Measurements from ENCODE around the gene NLRC3.

NLRC3 gene

GRCh38 chr16:3542601-3543373 lies 34.4 kb downstream of the NLRC3 start:
- no peak for DNase-seq

DNA sequence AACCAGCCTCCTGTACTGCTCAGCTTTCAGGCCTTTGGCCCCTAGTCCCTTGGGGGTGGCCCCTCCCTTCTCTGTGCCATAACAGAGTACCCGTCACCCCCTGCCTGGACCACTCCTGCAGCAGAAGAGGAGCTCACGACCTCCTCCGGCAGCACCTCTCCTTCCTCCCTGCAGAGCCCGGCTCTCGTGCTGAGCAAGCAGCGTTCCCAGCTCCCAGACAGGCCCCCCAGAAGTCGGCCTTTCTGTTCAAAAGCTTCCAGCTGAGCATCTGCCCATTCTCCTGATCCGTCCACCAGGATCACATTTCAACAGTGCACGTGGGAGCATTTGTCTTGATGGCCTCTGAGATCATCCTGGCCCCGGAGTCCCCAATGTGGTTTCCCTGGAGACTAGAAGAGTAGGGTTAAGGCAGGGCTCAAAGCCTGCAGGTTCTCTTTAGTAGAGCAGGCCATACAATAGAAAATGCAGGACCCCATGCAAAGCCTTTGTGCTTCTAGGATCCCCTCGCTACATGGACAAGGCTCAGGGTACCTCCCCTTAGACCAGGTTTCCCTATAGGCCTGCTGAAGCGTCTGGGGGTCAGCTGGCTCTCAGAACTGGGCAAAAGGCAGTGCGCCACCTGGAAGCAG lies 35.6 kb downstream of the NLRC3 start:
- no peak for DNase-seq

DNA sequence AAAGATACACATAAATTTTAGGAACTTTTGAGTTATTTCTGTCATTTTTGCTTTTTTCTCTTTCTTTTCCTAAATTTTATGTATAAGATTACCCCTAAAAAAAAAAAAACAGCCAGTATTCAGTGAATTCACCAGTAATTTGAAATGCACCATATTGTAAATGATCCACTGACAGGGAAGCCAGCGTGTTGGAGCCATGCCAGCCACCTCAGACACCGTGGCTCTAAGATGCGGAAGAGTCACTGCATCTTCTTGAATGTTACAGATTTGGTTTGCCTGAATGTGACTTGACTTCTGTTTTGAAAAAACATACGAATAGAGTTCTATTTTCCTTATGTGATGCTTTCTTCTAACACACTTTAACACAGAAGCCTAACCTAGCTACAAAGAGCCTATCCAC lies 39.0 kb downstream of the NLRC3 start:
- no peak for DNase-seq

DNA sequence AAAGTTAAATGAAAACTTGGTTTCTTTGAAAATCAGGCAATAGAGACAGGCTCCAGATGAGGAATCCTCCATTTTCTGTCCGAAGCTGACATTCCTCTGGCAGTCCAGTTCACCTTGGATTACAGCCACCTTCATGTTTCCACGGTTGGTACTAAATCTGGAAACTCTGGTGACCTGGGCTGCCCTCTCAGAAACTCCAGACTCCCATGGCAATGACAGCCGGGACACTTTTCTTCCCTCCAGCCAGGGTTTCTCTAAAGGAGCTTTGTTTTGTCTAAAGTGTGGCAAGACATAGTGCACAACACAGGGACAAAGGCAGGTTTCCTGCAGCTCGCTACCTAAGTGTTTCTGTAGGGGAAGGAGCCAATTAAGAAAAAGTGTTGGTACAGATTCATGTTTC lies 40.4 kb downstream of the NLRC3 start:
- peak; percentile 42 for DNase-seq

- DNase-seq, result peak; percentile 76
These were observed 40.9 kb downstream of the NLRC3 start for GRCh38 chr16:3536271-3536731.

DNA sequence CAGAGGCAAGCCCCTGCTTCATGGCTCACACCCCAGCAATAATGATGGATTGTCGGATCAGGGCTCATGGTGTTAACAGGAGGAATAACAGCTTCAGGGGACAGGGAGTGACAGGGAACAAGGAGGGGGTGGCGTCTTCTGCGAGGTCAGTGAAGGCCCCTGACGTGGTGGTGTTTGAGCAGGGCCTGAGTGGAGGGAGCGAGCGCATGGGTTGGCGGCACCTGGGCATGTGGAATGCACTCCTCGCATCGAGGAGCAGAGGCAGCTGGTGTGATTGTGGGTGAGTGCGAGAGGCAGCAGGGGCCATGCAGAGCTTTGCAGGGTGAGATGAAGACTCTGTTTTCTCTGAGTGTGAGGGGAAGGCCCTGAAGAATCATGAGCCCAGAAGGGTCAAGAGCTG lies 43.1 kb downstream of the NLRC3 start:
- DNase-seq, result no peak

DNA sequence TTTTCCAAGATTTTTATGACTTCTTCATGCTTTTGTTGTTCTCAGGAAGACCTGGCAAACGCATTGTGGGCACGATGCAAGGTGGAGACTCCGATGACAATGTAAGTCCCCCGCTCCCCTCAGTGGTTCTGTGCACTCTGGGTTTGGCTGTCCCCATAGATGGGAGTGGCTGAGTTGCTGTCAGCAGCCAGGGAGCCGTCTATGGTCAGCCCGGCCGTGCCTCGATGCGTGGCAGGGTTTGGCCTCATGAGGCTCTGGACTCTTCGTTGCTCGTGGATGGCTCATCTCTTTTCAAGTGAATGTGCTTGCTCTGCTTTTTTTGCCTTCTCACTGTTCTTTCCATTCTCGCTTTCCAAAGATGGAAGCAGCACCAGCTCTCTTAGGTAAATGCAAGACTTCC lies 44.5 kb downstream of the NLRC3 start:
- no peak for DNase-seq

- no peak for DNase-seq
These were observed 46.8 kb downstream of the NLRC3 start for GRCh38 chr16:3530371-3530914.

DNA sequence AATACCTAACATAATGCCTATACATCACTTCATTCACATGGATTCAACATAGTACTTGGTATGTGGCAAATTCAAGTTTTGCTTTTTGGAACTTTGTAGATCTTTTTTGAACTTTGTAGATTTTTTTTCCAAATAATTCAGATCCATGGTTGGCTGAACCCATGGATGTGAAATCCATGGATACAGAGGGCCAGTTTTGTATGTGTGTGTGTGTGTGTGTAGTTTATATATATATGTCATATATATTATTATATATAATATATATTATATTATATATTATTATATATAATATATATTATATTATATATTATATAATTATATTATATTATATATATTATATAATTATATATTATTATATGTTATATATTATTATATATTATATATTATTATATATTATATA lies 48.0 kb downstream of the NLRC3 start:
- DNase-seq, result no peak

DNA sequence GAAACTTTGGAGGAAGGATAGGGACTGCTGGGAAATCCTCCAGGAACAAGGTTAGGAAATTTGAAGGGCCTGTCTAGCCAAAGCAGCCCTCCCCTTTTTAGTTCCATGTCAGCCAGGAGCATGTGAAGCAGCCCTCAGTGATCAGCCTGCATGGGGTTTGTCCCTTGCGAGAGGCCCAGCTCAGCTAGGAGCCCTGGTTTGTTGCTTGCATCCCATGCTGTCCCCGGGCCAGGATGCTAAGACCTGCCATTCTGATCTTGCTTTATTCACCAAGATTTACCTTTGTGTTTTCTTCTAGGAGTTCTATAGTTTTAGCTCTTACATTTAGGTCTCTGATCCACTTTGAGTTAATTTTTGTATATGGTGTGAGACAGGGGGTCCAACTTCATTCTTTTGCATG lies 48.8 kb downstream of the NLRC3 start:
- DNase-seq, result no peak

DNA sequence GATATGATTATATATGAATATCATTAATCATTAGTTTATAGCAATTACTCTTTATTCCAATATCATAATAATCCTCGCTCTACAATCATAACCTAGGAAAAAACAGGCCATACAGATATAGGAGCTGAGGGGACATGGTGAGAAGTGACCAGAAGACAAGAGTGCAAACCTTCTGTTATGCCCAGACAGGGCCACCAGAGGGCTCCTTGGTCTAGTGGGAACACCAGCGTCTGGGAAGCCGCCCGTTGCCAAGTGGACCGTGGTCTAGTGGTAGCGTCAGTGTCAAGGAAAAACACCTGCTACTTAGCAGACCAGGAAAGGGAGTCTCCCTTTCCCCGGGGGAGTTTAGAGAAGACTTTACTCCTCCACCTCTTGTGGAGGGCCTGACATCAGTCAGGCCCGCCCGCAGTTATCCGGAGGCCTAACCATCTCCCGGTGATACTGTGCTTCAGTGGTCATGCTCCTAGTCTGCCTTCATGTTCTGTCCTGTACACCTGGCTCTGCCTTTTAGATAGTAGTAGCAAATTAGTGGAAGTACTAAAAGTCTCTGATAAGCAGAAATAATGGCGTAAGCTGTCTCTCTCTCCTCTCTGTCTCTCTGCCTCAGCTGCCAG lies 49.9 kb downstream of the NLRC3 start:
- DNase-seq, result peak; percentile 68

DNA sequence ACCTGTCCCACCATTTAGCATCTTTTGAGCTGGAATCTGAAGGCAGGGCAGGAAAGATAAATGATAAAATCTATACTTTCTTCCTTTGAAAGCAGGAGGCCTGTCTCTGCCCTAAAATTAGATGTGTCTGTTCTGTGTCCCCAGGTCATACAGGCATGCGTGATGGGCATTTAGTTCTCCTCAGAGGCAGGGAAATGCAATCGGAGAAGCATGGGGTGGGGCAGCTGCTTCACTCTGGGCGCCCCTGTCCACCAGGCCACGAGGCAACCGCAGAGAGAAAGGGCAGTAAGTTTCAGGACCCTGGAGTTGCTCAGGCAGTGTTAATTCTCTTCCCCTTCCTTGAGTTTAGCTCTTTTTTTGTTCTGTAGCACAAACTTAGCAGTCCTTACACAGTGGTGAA lies 51.3 kb downstream of the NLRC3 start:
- no peak for DNase-seq

- no peak for DNase-seq
These were observed 53.9 kb downstream of the NLRC3 start for GRCh38 chr16:3523281-3523680.

- DNase-seq, result peak; percentile 63
These were observed 56.4 kb downstream of the NLRC3 start for GRCh38 chr16:3520841-3521240.

DNA sequence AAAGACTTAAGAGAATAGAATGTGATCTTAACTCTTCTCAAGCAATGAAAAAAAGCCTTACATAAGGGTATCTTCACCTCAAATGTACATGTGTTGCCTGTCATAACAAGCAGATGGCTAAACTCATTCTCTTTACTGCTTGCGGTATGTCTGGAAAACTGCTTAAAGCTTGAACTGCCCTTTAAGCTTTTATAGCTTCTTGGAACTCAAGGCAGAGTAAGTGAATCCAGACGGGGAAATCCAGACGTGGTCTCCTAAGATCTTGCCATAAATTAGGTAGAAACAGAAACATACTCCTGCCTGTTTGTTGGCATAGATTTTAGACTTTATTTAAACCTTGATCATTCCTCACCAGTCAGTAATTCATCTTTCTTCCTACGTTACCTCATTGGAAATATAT lies 56.8 kb downstream of the NLRC3 start:
- DNase-seq, result peak; percentile 73

GRCh38 chr16:3519581-3519980 lies 57.6 kb downstream of the NLRC3 start:
- no peak for DNase-seq

- no peak for DNase-seq
These were observed 58.2 kb downstream of the NLRC3 start for GRCh38 chr16:3518986-3519348.

DNA sequence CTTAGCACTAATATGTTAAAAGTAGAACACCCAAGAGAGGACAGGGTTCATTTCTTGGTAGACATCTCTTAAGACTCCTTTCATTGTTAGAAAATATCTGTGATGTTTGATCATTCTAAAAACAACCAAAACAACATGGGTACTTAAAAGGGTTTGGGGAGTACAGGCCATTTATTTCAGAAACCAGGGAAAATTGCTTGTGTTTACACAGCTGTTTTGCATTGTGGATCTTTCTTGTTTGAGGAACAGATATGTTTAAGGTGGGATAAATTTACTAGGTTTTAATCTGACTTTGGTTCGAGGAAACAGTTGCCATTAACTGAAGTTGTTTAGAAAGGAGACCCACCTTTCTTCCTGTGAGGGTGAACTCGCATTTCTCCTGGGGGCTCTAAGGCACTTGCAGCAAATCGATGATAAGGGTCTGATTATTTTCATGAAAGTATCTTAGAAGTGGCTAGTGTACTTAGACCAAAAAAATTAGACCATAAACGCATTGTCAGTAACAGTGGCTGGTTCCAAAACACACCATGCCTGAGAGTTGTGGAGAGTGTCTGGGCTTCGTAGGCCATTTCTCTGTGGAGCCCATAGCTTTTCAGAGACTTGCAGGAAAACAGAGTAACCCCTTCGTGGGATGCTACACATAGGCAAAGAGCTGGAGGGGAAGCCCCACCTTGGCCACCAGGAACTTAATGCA lies 58.8 kb downstream of the NLRC3 start:
- DNase-seq, result no peak

GRCh38 chr16:3515897-3516296 lies 61.3 kb downstream of the NLRC3 start:
- DNase-seq, result no peak

DNA sequence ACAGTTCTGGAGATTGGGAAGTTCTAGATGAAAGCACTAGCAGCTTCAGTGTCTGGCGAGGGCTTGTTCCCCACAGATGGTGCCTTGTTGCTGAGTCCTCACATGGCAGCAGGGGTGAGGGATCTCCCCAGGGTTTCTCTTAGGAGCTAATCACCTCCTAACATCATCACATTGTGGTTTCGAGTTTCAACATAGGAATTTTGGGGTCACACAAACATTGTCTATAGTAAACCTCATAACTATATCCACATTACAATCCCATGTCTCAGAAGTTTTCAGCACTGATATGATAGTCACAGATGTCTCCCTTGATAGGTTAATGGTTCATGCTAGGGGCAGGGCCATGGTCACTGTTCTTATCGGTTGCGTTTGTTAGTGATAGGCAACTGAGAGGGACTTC lies 62.6 kb downstream of the NLRC3 start:
- no peak for DNase-seq

DNA sequence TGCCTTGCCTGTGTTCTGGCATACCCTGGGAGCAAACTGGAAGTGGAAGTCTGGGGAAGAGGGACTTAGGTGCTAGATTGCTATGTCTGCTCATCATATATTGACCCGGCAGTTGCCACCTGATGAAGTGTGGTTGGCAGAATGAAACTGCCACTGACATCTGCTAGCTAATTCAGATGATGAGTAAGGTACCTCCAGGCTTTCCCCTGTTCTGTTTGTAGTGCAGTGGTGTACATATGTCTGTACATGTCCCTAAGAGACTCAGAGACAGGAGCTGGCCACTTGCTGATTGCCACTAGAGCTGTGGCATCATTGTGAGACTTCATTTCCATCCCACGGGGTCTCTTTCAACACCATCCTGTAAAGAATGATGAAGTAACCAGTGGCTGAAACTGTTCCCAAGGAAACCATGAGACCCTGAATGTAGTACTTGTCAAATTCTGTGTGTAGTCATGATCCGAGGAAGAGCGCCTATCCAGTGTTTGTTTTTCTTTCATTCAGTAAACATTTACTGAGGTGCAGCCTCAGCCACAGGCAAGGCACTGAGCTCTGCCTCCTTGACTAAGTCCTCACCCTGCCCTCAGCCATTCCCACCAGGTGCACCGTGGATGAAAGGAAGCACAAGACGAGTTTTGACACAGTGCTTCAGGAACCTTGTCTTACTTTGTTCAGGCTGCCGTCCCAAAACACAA lies 63.2 kb downstream of the NLRC3 start:
- DNase-seq, result no peak

DNA sequence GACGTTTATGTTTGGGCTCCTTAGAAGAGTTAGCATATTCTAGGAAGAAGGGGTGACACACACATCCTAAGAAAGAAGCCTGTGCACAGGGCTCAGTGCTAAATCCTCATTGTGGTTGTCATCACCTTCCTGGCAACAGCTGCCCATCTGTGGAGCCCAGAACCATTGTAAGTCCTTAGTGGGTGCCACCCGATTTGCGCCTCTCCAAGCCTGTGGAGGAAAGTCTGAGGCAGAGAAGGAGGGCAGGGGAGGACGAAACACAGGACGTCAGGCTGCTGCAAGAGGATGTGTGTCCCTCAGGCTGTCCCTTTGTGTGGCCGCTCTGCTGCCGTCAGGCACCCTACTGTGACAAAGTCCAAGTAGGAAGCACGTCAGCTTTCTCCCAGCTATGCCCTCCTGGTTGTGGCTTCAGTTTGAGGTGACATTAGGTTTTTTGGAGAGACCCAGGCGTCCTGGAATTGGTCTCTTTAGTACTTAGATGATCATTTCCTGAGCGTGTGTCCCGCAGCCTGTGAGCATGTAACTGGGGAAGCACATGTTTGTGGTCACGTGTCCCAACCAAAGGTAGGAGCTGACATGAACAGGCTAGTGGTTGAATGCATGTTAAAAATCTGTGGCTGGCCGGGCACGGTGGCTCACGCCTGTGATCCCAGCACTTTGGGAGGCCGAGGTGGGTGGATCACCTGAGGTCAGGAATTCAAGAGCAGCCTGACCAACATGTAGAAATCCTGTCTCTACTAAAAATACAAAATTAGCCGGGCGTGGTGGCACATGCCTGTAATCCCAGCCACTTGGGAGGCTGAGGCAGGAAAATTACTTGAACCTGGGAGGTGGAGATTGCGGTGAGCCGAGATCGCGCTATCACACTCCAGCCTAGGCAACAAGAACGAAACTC lies 65.7 kb downstream of the NLRC3 start:
- no peak for DNase-seq
